Naive thymus-derived CD4-positive, alpha-beta T cell (primary cell): Measurements from ENCODE around the gene LDLR. TPM values are rescaled to one million over a fixed set of nuclear protein-coding genes. Genes with fewer than 3 reads are reported as not detected.
"Not testable (repeated sequence)": the region's sequence is repeated elsewhere in the genome, so short reads cannot be mapped to it uniquely, and the experiment has no call there.

Source experiments
- ATAC-seq: fragments of 150-1000 bp; cut with Tn5 transposase; 2 replicates; pipeline ENCODE4 v1.10.0; 2021; ENCODE audit warnings: mild to moderate bottlenecking, moderate library complexity
- CTCF ChIA-PET: fragments of 350-600 bp; sonication (Branson Sonifier 250); formaldehyde crosslinking; loops from one replicate; lab custom pipeline; 2021; ENCODE audit warnings: antibody characterized with exemption; lab: Charles Lee
- POLR2A ChIA-PET: fragments of 350-600 bp; sonication (Branson Sonifier 250); formaldehyde crosslinking; loops from one replicate; lab custom pipeline; 2021; ENCODE audit warnings: antibody characterized with exemption, inconsistent platforms; lab: Charles Lee
- DNase-seq, 9 donors: peaks; one replicate each; pipeline versions ENCODE4 v3.0.0 to v3.0.0-alpha.2; 2020 to 2022; ENCODE audit warnings: mixed read lengths in 1 of 9
- H3K27ac ChIP-seq: one replicate; pipeline ENCODE4 v1.7.0; 2013; ENCODE audit warnings: mild to moderate bottlenecking, low read depth, low read length, moderate library complexity
- H3K27me3 ChIP-seq, 2 donors: one replicate each; pipeline ENCODE4 v1.7.0; 2013; ENCODE audit warnings: low read length in 2 of 2, mild to moderate bottlenecking in 2 of 2, moderate library complexity in 2 of 2; ENCODE audit not compliant: control insufficient read depth in 2 of 2, insufficient read depth in 2 of 2
- H3K36me3 ChIP-seq, 3 experiments: 1 replicate in 2 of 3; 2 replicates in 1 of 3; pipeline ENCODE4 v1.7.0; 2013; ENCODE audit warnings: low read length in 3 of 3, mild to moderate bottlenecking in 3 of 3, moderate library complexity in 1 of 3; ENCODE audit not compliant: insufficient read depth in 3 of 3, control insufficient read depth in 2 of 3
- H3K4me1 ChIP-seq, 2 donors: one replicate each; pipeline ENCODE4 v1.7.0; 2013; ENCODE audit warnings: low read length in 2 of 2, mild to moderate bottlenecking in 2 of 2, moderate library complexity in 1 of 2; ENCODE audit not compliant: control insufficient read depth in 2 of 2, insufficient read depth in 2 of 2
- H3K4me3 ChIP-seq: 2 replicates; pipeline ENCODE4 v1.7.0; 2013; ENCODE audit warnings: mild to moderate bottlenecking, low read length
- H3K9me3 ChIP-seq, 3 experiments: 1 replicate in 2 of 3; 2 replicates in 1 of 3; pipeline ENCODE4 v1.7.0; 2013; ENCODE audit warnings: low read length in 3 of 3; ENCODE audit not compliant: control insufficient read depth in 2 of 3
- H3K27ac Mint-ChIP-seq, 9 donors: one replicate each; pipeline ENCODE4 v1.8.0; 2020 to 2022; ENCODE audit warnings: mixed read lengths in 9 of 9, mild to moderate bottlenecking in 8 of 9, moderate library complexity in 5 of 9, inconsistent platforms in 2 of 9
- H3K27me3 Mint-ChIP-seq, 5 donors: one replicate each; pipeline ENCODE4 v1.8.0; 2021 to 2022; ENCODE audit warnings: mixed read lengths in 5 of 5, mild to moderate bottlenecking in 1 of 5
- H3K36me3 Mint-ChIP-seq, 5 donors: one replicate each; pipeline ENCODE4 v1.8.0; 2020 to 2022; ENCODE audit warnings: mixed read lengths in 5 of 5, mild to moderate bottlenecking in 3 of 5, inconsistent platforms in 1 of 5
- H3K4me1 Mint-ChIP-seq, 7 donors: one replicate each; pipeline ENCODE4 v1.8.0; 2020 to 2022; ENCODE audit warnings: mixed read lengths in 7 of 7, mild to moderate bottlenecking in 3 of 7, inconsistent platforms in 1 of 7
- H3K4me3 Mint-ChIP-seq, 10 donors: one replicate each; pipeline ENCODE4 v1.8.0; 2020 to 2022; ENCODE audit warnings: mild to moderate bottlenecking in 10 of 10, mixed read lengths in 10 of 10, moderate library complexity in 6 of 10, inconsistent platforms in 2 of 10
- H3K9me3 Mint-ChIP-seq, 11 donors: one replicate each; pipeline ENCODE4 v1.8.0; 2020 to 2022; ENCODE audit warnings: mixed read lengths in 11 of 11, mild to moderate bottlenecking in 4 of 11, inconsistent platforms in 1 of 11, moderate library complexity in 1 of 11
- intact Hi-C, 2 donors: fragments of 100-400 bp; cut with micrococcal nuclease; formaldehyde crosslinking; loops; one replicate each; pipeline ENCODE4 v1.15.1; 2023
- polyA plus RNA-seq, 2 donors: library from polyadenylated mRNA; unstranded; fragments of 300-500 nt; fragmentation: Illumina TruSeq; gene quantifications; one replicate each; pipeline ENCODE4 v1.2.3, GENCODE V29; 2021
- total RNA-seq, 6 experiments: library from RNA in 5 of 6; stranded (reverse) in 5 of 6; gene quantifications; 1 replicate in 5 of 6; 2 replicates in 1 of 6; pipeline ENCODE4 v1.2.3 and lab custom pipeline; 2021 to 2026

Gene LDLR
- total and polyA plus RNA-seq, 7 experiments from 2014 or later, result 5.5 to 90.3 (median 34.2) TPM

GRCh38 chr19:11096210-11096841 is 7.1 kb downstream of the LDLR start:
- peaks cover 5 to 53% (median 24%) of the 10 kb centered on the region in 5 donors for H3K36me3 Mint-ChIP-seq
- H3K27me3 ChIP-seq, result no peaks in the 10 kb centered on the region

GRCh38 chr19:11097367-11097766 is 8.1 kb downstream of the LDLR start:
- ChIA-PET CTCF (interaction anchor here (0.8 kb wide), 1 partner anchor 42 kb away, joined by 6 read pairs; no protein-coding TSS in a partner anchor), POLR2A (interaction anchor here (0.7 to 1.3 kb wide), 3 partner anchors 9 to 296 kb away, joined by 3 to 5 read pairs (median 3); no protein-coding TSS in a partner anchor)
- not testable (repeated sequence) for H3K9me3 ChIP-seq, H3K36me3 ChIP-seq, H3K27me3 ChIP-seq, H3K4me3 Mint-ChIP-seq, H3K27me3 Mint-ChIP-seq, ATAC-seq, H3K4me3 ChIP-seq, DNase-seq, H3K27ac ChIP-seq
- Mint-ChIP-seq H3K27ac (peak overlapping the region in 2 of 9 donors; percentile 8 to 95), H3K9me3 (peaks cover 0 to 12% (median 2%) of the 10 kb centered on the region in 11 donors), H3K36me3 (peaks cover 5 to 48% (median 24%) of the 10 kb centered on the region in 5 donors), H3K4me1 (peaks cover 25 to 62% (median 35%) of the 10 kb centered on the region in 7 donors)
- intact Hi-C loops, result loop anchor here in 1 of 2 donors (10.0 kb wide), 2 partner anchors 443 to 693 kb away; partner anchors contain the start of genes CDC37 and ILF3
- H3K4me1 ChIP-seq, result peaks cover 25 to 40% of the 10 kb centered on the region in 2 donors

More at GRCh38 chr19:11096210-11096841, 7.1 kb downstream of the LDLR start:
- H3K9me3 ChIP-seq, result no peaks in the 10 kb centered on the region
- H3K4me1 Mint-ChIP-seq, result peaks cover 28 to 66% (median 45%) of the 10 kb centered on the region in 7 donors
- ChIA-PET CTCF (interaction anchor here (9.1 kb wide), 1 partner anchor 61 kb away, joined by 44 read pairs; no protein-coding TSS in a partner anchor), POLR2A (interaction anchor here (0.9 to 1.6 kb wide), 2 partner anchors 30 to 42 kb away, joined by 3 to 5 read pairs; no protein-coding TSS in a partner anchor)
- peaks cover 0 to 12% (median 2%) of the 10 kb centered on the region in 11 donors for H3K9me3 Mint-ChIP-seq
- peak in 1 of 9 donors; percentile 39 for DNase-seq
- peak overlapping the region; percentile 82 to 96 (median 90) for H3K27ac Mint-ChIP-seq
- no peaks in the 10 kb centered on the region for H3K27me3 Mint-ChIP-seq
- peaks cover 33 to 47% of the 10 kb centered on the region in 2 donors for H3K4me1 ChIP-seq
- intact Hi-C loops, result loop anchor here (1.0 to 10.0 kb wide), 3 partner anchors 60 to 692 kb away; partner anchors contain the start of genes CDC37 (in 1 of the 2) and ILF3 (in 1 of the 2)
- peaks cover 0 to 8% (median 0%) of the 10 kb centered on the region in 3 experiments for H3K36me3 ChIP-seq
- peak overlapping the region; percentile 56 for H3K4me3 ChIP-seq
- H3K27ac ChIP-seq, result peak overlapping the region; percentile 50
- peak overlapping the region; percentile 48 to 84 (median 68) for H3K4me3 Mint-ChIP-seq
- ATAC-seq, result peak; percentile 11

GRCh38 chr19:11098327-11098726 is 9.1 kb downstream of the LDLR start:
- no peak overlapping the region for H3K4me3 ChIP-seq
- DNase-seq (no peak), ATAC-seq (no peak)
- peaks cover 23 to 31% of the 10 kb centered on the region in 2 donors for H3K4me1 ChIP-seq
- H3K27me3 ChIP-seq, result no peaks in the 10 kb centered on the region
- POLR2A ChIA-PET, result interaction anchor here (0.6 to 1.3 kb wide), 2 partner anchors 10 to 13 kb away, joined by 3 read pairs; no protein-coding TSS in a partner anchor
- Mint-ChIP-seq H3K27me3 (no peaks in the 10 kb centered on the region), H3K27ac (no peak overlapping the region), H3K9me3 (peaks cover 0 to 12% (median 2%) of the 10 kb centered on the region in 11 donors), H3K36me3 (peaks cover 5 to 47% (median 24%) of the 10 kb centered on the region in 5 donors), H3K4me1 (peaks cover 25 to 54% (median 29%) of the 10 kb centered on the region in 7 donors), H3K4me3 (no peak overlapping the region)
- intact Hi-C loops, result loop anchor here in 1 of 2 donors (10.0 kb wide), 2 partner anchors 444 to 694 kb away; partner anchors contain the start of genes CDC37 and ILF3
- H3K27ac ChIP-seq, result no peak overlapping the region
- CTCF ChIA-PET, result no interaction called here
- H3K36me3 ChIP-seq, result peaks cover 0 to 17% (median 8%) of the 10 kb centered on the region in 3 experiments
- H3K9me3 ChIP-seq, result no peaks in the 10 kb centered on the region

- Mint-ChIP-seq H3K4me3 (no peak overlapping the region), H3K36me3 (peaks cover 5 to 45% (median 24%) of the 10 kb centered on the region in 5 donors), H3K4me1 (peaks cover 25 to 50% (median 29%) of the 10 kb centered on the region in 7 donors), H3K9me3 (peaks cover 0 to 12% (median 2%) of the 10 kb centered on the region in 11 donors), H3K27me3 (no peaks in the 10 kb centered on the region), H3K27ac (peak overlapping the region in 2 of 9 donors; percentile 24 to 51)
- DNase-seq (no peak), ATAC-seq (no peak)
- POLR2A ChIA-PET, result interaction anchor here (1.3 kb wide), 1 partner anchor 11 kb away, joined by 3 read pairs; no protein-coding TSS in a partner anchor
- intact Hi-C loops, result loop anchor here in 1 of 2 donors (10.0 kb wide), 2 partner anchors 444 to 694 kb away; partner anchors contain the start of genes CDC37 and ILF3
- H3K36me3 ChIP-seq, result peaks cover 0 to 22% (median 8%) of the 10 kb centered on the region in 3 experiments
- peaks cover 23 to 29% of the 10 kb centered on the region in 2 donors for H3K4me1 ChIP-seq
- no peaks in the 10 kb centered on the region for H3K27me3 ChIP-seq
- no peak overlapping the region for H3K4me3 ChIP-seq
- H3K9me3 ChIP-seq, result no peaks in the 10 kb centered on the region
- CTCF ChIA-PET, result no interaction called here
- H3K27ac ChIP-seq, result no peak overlapping the region
Observed at GRCh38 chr19:11098861-11099260, 9.6 kb downstream of the LDLR start.

GRCh38 chr19:11100049-11100448 is 10.8 kb downstream of the LDLR start:
- Mint-ChIP-seq H3K36me3 (peaks cover 5 to 44% (median 21%) of the 10 kb centered on the region in 5 donors), H3K4me3 (no peak overlapping the region), H3K27ac (peak overlapping the region in 2 of 9 donors; percentile 67 to 80), H3K27me3 (no peaks in the 10 kb centered on the region), H3K4me1 (peaks cover 18 to 43% (median 21%) of the 10 kb centered on the region in 7 donors), H3K9me3 (peaks cover 0 to 12% (median 2%) of the 10 kb centered on the region in 11 donors)
- Histone ChIP-seq H3K27me3 (no peaks in the 10 kb centered on the region), H3K4me3 (no peak overlapping the region), H3K9me3 (no peaks in the 10 kb centered on the region), H3K27ac (no peak overlapping the region), H3K36me3 (peaks cover 0 to 32% (median 8%) of the 10 kb centered on the region in 3 experiments), H3K4me1 (peaks cover 16 to 21% of the 10 kb centered on the region in 2 donors)
- ChIA-PET POLR2A (no interaction called here), CTCF (interaction anchor here (0.8 kb wide), 1 partner anchor 64 kb away, joined by 3 read pairs; no protein-coding TSS in a partner anchor)
- ATAC-seq (no peak), DNase-seq (no peak)
- intact Hi-C loops, result no loop called here

- Histone ChIP-seq H3K4me3 (no peak overlapping the region), H3K27ac (no peak overlapping the region), H3K9me3 (no peaks in the 10 kb centered on the region), H3K27me3 (no peaks in the 10 kb centered on the region), H3K36me3 (peaks cover 0 to 42% (median 8%) of the 10 kb centered on the region in 3 experiments), H3K4me1 (peaks cover 6 to 11% of the 10 kb centered on the region in 2 donors)
- H3K36me3 Mint-ChIP-seq, result peaks cover 5 to 43% (median 18%) of the 10 kb centered on the region in 5 donors
- H3K4me1 Mint-ChIP-seq, result peaks cover 11 to 33% (median 12%) of the 10 kb centered on the region in 7 donors
- ChIA-PET CTCF (no interaction called here), POLR2A (interaction anchor here (0.7 kb wide), 1 partner anchor 12 kb away, joined by 5 read pairs; the partner anchor contains the start of gene LDLR)
- ATAC-seq, result no peak
- no peak overlapping the region for H3K27ac Mint-ChIP-seq
- no peak for DNase-seq
- H3K9me3 Mint-ChIP-seq, result peaks cover 0 to 12% (median 2%) of the 10 kb centered on the region in 11 donors
- intact Hi-C loops, result no loop called here
- H3K27me3 Mint-ChIP-seq, result no peaks in the 10 kb centered on the region
- no peak overlapping the region for H3K4me3 Mint-ChIP-seq
Observed at GRCh38 chr19:11101057-11101456, 11.8 kb downstream of the LDLR start.
